ENCODE measurements around the gene CMTM5. TPM values are rescaled to one million over a fixed set of nuclear protein-coding genes. Genes with fewer than 3 reads are reported as not detected.

The CMTM5 gene
- total RNA-seq, 2 experiments from 2014 or later = not detected

- POLR2A ChIA-PET = no interaction called here
- Histone ChIP-seq H3K4me1 (ENCODE audit: insufficient read depth, low read length, poor library complexity, severe bottlenecking) (no peaks in the 10 kb centered on the region), H3K9me3 (ENCODE audit: low read length) (no peaks in the 10 kb centered on the region), H3K36me3 (ENCODE audit: insufficient read depth, low read length) (no peaks in the 10 kb centered on the region), H3K27ac (ENCODE audit: low read depth, low read length, poor library complexity, severe bottlenecking) (no peak overlapping the region), H3K4me2 (ENCODE audit: low read length) (no peak overlapping the region), H4K20me1 (ENCODE audit: insufficient read depth, low read length) (no peaks in the 10 kb centered on the region), H3K9me2 (ENCODE audit: insufficient read depth, low read length) (no peaks in the 10 kb centered on the region), H2AFZ (ENCODE audit: low read length) (no peak overlapping the region), H3K4me3 (ENCODE audit: low read depth, low read length, poor library complexity, severe bottlenecking) (no peak overlapping the region), H3K79me2 (ENCODE audit: insufficient read depth, low read depth, low read length) (no peaks in the 10 kb centered on the region)
- intact Hi-C loops (cut with micrococcal nuclease; ENCODE audit: unreplicated experiment) = no loop called here
- CTCF ChIA-PET (ENCODE audit: unreplicated experiment) = no interaction called here
- no peak for TF ChIP-seq EZH2phosphoT487 (IDR thresholded peaks at IDR 0.05; ENCODE audit: borderline replicate concordance, low read depth, low read length)
- TF ChIP-seq CTCF (conservative IDR thresholded peaks at IDR 0.05; ENCODE audit: low read length) = no peak
- BruUV-seq (replicated peaks) = no TSS peak
- no peak for DNase-seq (ENCODE audit: low spot score)
Observed at GRCh38 chr14:23396126-23396525, 19.3 kb downstream of the CMTM5 start.

GRCh38 chr14:23396781-23397407 is 20.0 kb downstream of the CMTM5 start:
- POLR2A ChIA-PET = no interaction called here
- Histone ChIP-seq H3K4me1 (ENCODE audit: insufficient read depth, low read length, poor library complexity, severe bottlenecking) (no peaks in the 10 kb centered on the region), H3K36me3 (ENCODE audit: insufficient read depth, low read length) (no peaks in the 10 kb centered on the region), H3K9me2 (ENCODE audit: insufficient read depth, low read length) (no peaks in the 10 kb centered on the region), H3K27ac (ENCODE audit: low read depth, low read length, poor library complexity, severe bottlenecking) (no peak overlapping the region), H3K4me3 (ENCODE audit: low read depth, low read length, poor library complexity, severe bottlenecking) (no peak overlapping the region), H3K79me2 (ENCODE audit: insufficient read depth, low read depth, low read length) (no peaks in the 10 kb centered on the region), H4K20me1 (ENCODE audit: insufficient read depth, low read length) (no peaks in the 10 kb centered on the region), H3K4me2 (ENCODE audit: low read length) (no peak overlapping the region), H3K9me3 (ENCODE audit: low read length) (no peaks in the 10 kb centered on the region), H2AFZ (ENCODE audit: low read length) (no peak overlapping the region)
- CTCF ChIA-PET (ENCODE audit: unreplicated experiment) = no interaction called here
- no TSS peak for BruUV-seq (replicated peaks)
- intact Hi-C loops (cut with micrococcal nuclease; ENCODE audit: unreplicated experiment) = no loop called here
- no peak for DNase-seq (ENCODE audit: low spot score)
- no peak for TF ChIP-seq CTCF (conservative IDR thresholded peaks at IDR 0.05; ENCODE audit: low read length)
- TF ChIP-seq EZH2phosphoT487 (IDR thresholded peaks at IDR 0.05; ENCODE audit: borderline replicate concordance, low read depth, low read length) = no peak

GRCh38 chr14:23398348-23398747 is 21.5 kb downstream of the CMTM5 start:
- no peaks in the 10 kb centered on the region for H3K9me2 ChIP-seq (ENCODE audit: insufficient read depth, low read length)
- ChIA-PET CTCF (ENCODE audit: unreplicated experiment) (no interaction called here), POLR2A (no interaction called here)
- H3K36me3 ChIP-seq (ENCODE audit: insufficient read depth, low read length) = no peaks in the 10 kb centered on the region
- H3K4me3 ChIP-seq (ENCODE audit: low read depth, low read length, poor library complexity, severe bottlenecking) = no peak overlapping the region
- H3K4me1 ChIP-seq (ENCODE audit: insufficient read depth, low read length, poor library complexity, severe bottlenecking) = no peaks in the 10 kb centered on the region
- no TSS peak for BruUV-seq (replicated peaks)
- TF ChIP-seq CTCF (conservative IDR thresholded peaks at IDR 0.05; ENCODE audit: low read length) (no peak), EZH2phosphoT487 (IDR thresholded peaks at IDR 0.05; ENCODE audit: borderline replicate concordance, low read depth, low read length) (no peak)
- intact Hi-C loops (cut with micrococcal nuclease; ENCODE audit: unreplicated experiment) = no loop called here
- H3K79me2 ChIP-seq (ENCODE audit: insufficient read depth, low read depth, low read length) = no peaks in the 10 kb centered on the region
- H2AFZ ChIP-seq (ENCODE audit: low read length) = no peak overlapping the region
- DNase-seq (ENCODE audit: low spot score) = no peak
- no peaks in the 10 kb centered on the region for H4K20me1 ChIP-seq (ENCODE audit: insufficient read depth, low read length)
- no peak overlapping the region for H3K27ac ChIP-seq (ENCODE audit: low read depth, low read length, poor library complexity, severe bottlenecking)
- no peaks in the 10 kb centered on the region for H3K9me3 ChIP-seq (ENCODE audit: low read length)
- H3K4me2 ChIP-seq (ENCODE audit: low read length) = no peak overlapping the region

Data from OCI-LY7 (cell line).